Stimulated activated CD8-positive, alpha-beta memory T cell treated with anti-CD3 and anti-CD28 coated beads, Interleukin-15, amount 100 ng/mL, for 1 hour (primary cell): ENCODE data around the gene FUT1.
"Not testable (repeated sequence)": the region's sequence is repeated elsewhere in the genome, so short reads cannot be mapped to it uniquely, and the experiment has no call there.

ENCODE experiments used
- DNase-seq: peaks from one replicate; pipeline ENCODE4 v3.0.0-alpha.2; 2020; ENCODE audit warnings: low read depth

FUT1 gene

GRCh38 chr19:48740164-48740972, 12.1 kb downstream of the FUT1 start, which contains the start of gene RASIP1:
RASIP1 (minus strand) TSS chr19:48740610; CDS start chr19:48740282, 328 bp downstream.
- no peak for DNase-seq

- no peak for DNase-seq
Measured at GRCh38 chr19:48739404-48740163, 12.9 kb downstream of the FUT1 start.

DNA sequence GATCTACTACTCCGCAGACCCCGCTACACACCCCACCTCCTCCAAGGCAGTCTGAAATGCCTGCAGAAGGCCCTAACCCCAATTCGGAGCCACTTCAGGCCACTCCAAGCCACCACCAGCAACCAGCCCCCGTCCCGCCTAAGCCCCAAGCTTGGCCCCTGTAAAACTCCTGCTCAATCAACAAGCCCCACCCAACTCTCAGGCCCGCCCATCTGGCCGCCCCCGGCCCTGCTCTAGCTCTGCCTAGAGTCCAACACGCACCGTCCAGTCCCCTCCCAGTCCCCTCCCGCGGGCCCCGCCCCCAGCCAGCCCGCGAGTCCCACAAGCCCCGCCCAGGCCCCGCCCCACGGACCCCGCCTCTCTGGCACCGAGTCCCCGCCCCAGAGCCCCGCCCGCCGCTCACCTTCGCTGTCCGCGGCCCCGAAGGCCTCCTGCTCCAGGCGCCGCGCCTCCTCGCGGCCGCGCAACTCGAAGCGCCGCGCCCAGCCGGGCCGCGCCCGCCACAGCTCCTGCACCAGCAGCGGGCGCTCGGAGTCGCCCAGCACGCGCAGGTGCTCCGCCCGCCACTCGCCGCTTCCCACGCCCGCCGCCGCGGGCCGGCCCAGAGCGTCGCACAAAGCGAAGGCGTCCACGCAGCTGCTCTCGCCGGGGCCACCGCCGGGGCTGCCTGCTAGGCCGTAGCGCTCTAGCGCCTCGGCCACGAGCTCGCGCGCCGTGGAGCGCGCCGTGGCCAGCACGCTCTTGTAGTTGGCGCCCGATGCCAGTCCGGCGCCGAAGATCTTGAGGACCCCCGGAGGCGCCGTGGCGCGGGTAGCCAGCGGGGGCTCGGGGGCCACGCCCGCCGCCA, 13.7 kb downstream of the FUT1 start:
- DNase-seq = peak; percentile 80

- no peak for DNase-seq
Measured at GRCh38 chr19:48737360-48737998, 15.0 kb downstream of the FUT1 start.

- DNase-seq = no peak
Measured at GRCh38 chr19:48735031-48735615, 17.3 kb downstream of the FUT1 start.

DNA sequence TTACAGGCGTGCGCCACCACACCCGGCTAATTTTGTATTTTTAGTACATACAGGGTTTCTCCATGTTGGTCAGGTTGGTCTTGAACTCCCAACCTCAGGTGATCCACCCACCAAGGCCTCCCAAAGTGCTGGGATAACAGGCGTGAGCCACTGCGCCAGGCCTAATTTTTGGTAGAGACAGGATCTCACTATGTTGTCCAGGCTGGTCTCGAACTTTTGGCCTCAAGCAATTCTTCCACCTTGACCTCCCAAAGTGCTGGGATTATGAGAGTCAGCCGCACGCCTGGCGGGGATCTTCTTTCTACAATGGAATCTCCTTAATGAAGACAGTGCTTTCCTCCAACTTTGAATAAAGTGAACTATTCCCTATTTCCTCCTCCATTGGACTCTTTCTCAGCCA, 17.8 kb downstream of the FUT1 start:
- DNase-seq = no peak

DNA sequence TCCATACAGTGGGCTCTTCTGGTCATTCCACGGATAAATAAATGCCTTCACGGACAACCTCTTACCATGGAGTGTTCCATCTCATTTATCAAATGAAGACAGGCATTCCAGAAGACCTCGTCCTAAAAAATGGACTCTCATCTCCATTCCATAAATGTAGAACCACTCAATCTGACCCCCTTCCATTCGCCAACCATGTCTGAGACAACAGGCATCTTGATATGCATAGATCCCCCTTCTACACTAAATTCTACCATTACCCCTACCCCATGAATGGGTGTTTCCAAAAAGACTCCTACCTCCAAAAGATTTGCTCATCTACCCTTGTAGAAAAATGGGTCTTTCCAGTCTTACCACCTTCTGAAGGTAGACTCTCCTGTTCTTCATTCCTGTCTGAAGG, 21.0 kb downstream of the FUT1 start:
- DNase-seq = no peak

DNA sequence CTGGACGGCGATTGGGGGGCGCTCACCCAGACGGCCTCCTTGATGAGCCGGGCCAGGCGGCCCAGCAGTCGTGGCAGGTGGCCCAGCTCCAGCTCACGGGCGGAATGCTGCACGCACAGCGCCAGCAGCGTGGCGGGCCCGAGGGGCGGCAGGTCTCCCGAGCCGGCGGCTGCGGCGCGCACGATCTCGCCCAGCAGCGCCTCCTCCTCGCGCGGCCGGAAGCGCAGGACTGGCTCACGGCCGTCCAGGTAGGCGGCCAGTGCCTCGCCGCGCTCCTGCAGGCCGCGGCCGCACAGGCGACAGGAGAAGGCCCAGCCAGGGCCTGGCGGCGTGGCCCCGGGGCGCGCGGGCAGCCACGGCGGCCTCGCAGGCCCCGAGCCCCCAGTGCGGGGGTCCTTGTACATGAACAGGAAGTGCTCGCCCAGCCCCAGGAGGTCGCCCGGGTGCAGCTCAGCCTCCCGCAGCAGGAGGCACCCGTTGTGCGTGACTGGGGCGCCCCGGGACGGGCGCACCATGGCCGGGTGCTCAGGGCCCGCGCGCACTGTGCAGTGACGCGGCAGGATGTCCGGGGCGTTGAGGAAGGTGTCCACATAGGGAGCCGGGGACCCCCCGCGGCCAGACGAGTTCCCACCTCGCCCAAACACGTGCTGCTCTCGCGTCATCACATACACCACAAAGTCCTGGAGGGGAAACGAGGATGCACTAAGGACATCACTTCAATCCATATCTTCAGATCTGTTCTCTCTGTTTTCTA, 23.4 kb downstream of the FUT1 start:
- DNase-seq = no peak

GRCh38 chr19:48726556-48726955, 25.9 kb downstream of the FUT1 start:
- no peak for DNase-seq

- DNase-seq = no peak
Measured at GRCh38 chr19:48724796-48725753, 27.4 kb downstream of the FUT1 start.

DNA sequence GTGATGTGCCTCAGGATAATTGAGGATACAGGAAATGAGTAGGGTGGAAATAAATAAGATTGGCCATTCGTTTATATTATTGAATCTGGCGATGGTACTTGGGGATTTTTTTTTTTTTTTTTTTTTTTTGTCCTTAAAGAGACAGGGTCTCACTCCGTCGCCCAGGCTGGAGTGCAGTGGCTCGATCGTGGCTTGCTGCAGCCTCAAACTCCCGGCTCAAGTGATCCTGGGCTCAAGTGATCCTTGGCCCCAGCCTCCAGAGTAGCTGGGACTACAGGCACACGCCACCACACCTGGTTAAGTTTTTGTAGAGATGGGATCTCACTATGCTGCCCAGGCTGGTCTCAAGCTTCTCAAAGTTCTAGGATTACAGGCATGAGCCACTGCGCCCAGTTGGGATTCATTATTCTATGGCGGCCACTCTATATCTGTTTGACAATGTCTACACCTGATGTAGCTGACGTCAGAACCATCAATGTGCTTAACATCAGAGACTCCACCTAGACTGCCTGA, 30.2 kb downstream of the FUT1 start:
- no peak for DNase-seq

DNA sequence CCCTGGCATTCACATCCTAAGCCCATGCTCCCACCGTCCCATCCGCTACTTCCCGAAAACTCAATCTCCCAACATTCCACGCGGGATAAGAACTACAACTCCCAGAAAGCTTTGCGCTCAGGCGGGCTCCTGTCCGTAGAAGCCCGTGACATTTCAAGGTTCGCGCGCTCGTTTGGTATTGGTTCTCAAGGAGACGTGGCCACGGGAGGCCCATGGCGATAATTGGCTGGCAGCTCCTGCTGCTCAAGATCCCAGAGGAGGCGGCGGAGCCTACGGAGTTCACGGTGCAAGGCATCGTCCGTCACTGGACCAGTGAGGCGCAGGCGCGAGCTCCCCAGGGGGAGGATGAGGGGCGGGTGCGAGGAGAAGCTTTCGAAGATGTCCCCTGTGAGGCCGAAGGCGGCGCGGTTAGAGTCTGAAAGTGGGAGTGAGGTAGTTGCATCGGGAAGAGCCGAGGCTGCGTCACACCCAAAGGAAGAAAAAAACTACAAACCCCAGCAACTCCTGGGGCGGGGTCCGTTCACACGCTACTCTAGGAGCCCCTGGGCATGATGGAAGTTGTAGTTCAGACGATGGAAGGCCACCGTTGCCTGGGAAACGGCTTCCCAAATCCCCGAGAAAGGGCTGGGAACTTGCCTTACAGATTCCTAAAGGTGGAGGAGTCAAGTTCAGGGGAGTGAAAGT, 31.7 kb downstream of the FUT1 start:
- DNase-seq = peak; percentile 75

DNA sequence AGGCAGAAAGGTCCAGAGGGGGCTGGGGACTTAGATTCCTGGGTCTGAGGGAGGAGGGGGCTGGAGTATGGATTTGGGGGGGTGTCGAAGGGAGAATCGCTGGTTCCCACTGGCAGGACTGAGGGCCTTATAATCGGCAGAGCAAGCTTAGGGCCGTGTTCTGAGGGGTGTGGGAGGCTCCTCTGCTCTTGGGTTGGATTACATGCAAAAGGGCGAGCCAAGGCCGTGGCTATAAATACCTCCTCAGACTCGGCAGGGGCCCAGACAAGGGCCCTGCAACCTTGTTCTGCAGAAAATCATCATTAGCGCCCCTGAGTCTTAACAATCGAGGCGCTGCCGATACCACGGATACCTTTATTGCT, 32.2 kb downstream of the FUT1 start:
- DNase-seq = no peak

DNA sequence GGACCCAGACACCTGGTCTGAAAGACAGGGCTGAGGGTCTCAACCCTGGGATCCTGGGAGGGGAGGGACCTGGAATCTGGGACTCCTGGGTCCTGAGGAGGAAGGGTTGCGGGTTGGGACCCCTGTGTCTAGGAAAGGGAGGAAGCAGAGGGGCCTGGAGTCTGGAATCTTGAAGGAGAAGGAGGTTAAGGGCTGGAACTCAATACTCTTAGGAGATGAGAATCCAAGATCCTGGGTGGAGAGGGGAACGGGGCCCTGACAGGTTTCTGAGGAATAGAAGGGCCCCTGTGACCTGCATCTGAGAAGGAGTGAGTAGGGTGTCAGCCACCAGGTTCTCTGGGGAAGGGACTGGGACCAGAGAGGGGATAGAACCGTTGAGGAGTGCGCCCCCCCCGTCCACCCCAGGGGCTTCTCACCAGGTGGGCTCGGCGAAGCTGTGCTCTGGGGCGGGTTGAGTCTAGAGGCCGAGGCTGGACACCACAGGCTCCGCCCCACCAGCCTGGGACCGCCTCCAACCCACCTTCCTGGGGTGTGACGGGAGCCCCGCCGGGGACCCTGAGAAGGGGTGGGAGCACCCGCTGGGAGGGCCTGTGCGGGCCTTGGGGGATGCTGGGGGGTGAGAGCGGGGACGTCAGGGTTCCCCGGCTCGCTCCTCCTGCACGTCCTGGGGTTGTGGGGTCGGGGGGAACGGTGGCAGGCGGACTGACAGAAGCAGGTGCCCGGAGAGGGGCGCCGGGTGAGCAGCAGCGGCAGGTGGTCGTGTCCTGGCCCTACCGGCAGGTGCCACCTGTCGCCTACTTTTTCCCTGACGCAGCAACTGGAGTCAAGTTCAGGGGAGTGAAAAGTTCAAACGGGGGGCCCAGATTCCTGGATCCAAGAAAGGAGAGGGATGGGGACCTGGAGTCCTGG, 32.9 kb downstream of the FUT1 start, which contains the start of gene MAMSTR:
TSS of gene MAMSTR (minus strand) at position 463 of the 909 bp plus-strand sequence. CDS start 694 bp downstream, outside the sequence.
- no peak for DNase-seq

GRCh38 chr19:48718711-48719231, 33.7 kb downstream of the FUT1 start:
- DNase-seq = no peak

GRCh38 chr19:48718106-48718505, 34.3 kb downstream of the FUT1 start:
- DNase-seq = not testable (repeated sequence)

GRCh38 chr19:48716562-48717291, 35.7 kb downstream of the FUT1 start:
- no peak for DNase-seq
